Measurements from ENCODE around the gene APBA2. TPM values are rescaled to one million over a fixed set of nuclear protein-coding genes. Genes with fewer than 3 reads are reported as not detected.

The APBA2 gene
- total and polyA plus RNA-seq, 8 donors = 0.45 to 13.3 (median 2.0) TPM; not detected in 1

GRCh38 chr15:29003840-29004233 is 118.1 kb downstream of the APBA2 start:
- 27 to 64% (median 58%) methylated on average over 2 of the region's 2 CpGs for WGBS, 5 donors
- intact Hi-C loops (cut with DNase I; ENCODE audit: low total_unique reads) = no loop called here
- peaks cover 0 to 3% (median 0%) of the 10 kb centered on the region in 4 donors for H3K4me1 ChIP-seq
- H3K27ac ChIP-seq = no peak overlapping the region
- no peaks in the 10 kb centered on the region for H3K36me3 ChIP-seq
- no peaks in the 10 kb centered on the region for H3K27me3 ChIP-seq
- DNase-seq = no peak
- H3K9me3 ChIP-seq = peaks cover 0 to 6% (median 0%) of the 10 kb centered on the region in 4 donors
- TF ChIP-seq EP300 (IDR thresholded peaks at IDR 0.05) (no peak), POLR2AphosphoS5 (IDR thresholded peaks at IDR 0.05) (no peak), POLR2A (IDR thresholded peaks at IDR 0.05) (no peak), CTCF (IDR thresholded peaks at IDR 0.05) (no peak)
- no peak overlapping the region for H3K4me3 ChIP-seq

- 79 to 96% (median 93%) methylated on average over 1 of the region's 1 CpG for WGBS, 5 donors
- Histone ChIP-seq H3K27ac (no peak overlapping the region), H3K4me1 (peaks cover 0 to 10% (median 0%) of the 10 kb centered on the region in 4 donors), H3K27me3 (no peaks in the 10 kb centered on the region), H3K4me3 (no peak overlapping the region), H3K9me3 (peaks cover 0 to 6% (median 0%) of the 10 kb centered on the region in 4 donors), H3K36me3 (no peaks in the 10 kb centered on the region)
- TF ChIP-seq CTCF (IDR thresholded peaks at IDR 0.05) = no peak
- no peak for TF ChIP-seq EP300 (IDR thresholded peaks at IDR 0.05)
- no peak for TF ChIP-seq POLR2AphosphoS5 (IDR thresholded peaks at IDR 0.05)
- TF ChIP-seq POLR2A (IDR thresholded peaks at IDR 0.05) = no peak
- intact Hi-C loops (cut with DNase I; ENCODE audit: low total_unique reads) = no loop called here
- DNase-seq = no peak
These were observed 120.2 kb downstream of the APBA2 start for GRCh38 chr15:29005931-29006330.

- no peak overlapping the region for H3K27ac ChIP-seq
- no peaks in the 10 kb centered on the region for H3K27me3 ChIP-seq
- 50 to 73% (median 60%) methylated on average over 2 of the region's 2 CpGs for WGBS, 5 donors
- H3K4me3 ChIP-seq = no peak overlapping the region
- no peaks in the 10 kb centered on the region for H3K36me3 ChIP-seq
- intact Hi-C loops (cut with DNase I; ENCODE audit: low total_unique reads) = no loop called here
- H3K4me1 ChIP-seq = peaks cover 0 to 10% (median 0%) of the 10 kb centered on the region in 4 donors
- peaks cover 0 to 6% (median 0%) of the 10 kb centered on the region in 4 donors for H3K9me3 ChIP-seq
- no peak for DNase-seq
- TF ChIP-seq POLR2A (IDR thresholded peaks at IDR 0.05) = no peak
- TF ChIP-seq POLR2AphosphoS5 (IDR thresholded peaks at IDR 0.05) = no peak
- TF ChIP-seq CTCF (IDR thresholded peaks at IDR 0.05) = no peak
- no peak for TF ChIP-seq EP300 (IDR thresholded peaks at IDR 0.05)
These were observed 123.1 kb downstream of the APBA2 start for GRCh38 chr15:29008846-29009245.

- H3K27me3 ChIP-seq = no peaks in the 10 kb centered on the region
- TF ChIP-seq EP300 (IDR thresholded peaks at IDR 0.05) = no peak
- TF ChIP-seq CTCF (IDR thresholded peaks at IDR 0.05) = no peak
- no peak for TF ChIP-seq POLR2AphosphoS5 (IDR thresholded peaks at IDR 0.05)
- TF ChIP-seq POLR2A (IDR thresholded peaks at IDR 0.05) = no peak
- no peak overlapping the region for H3K4me3 ChIP-seq
- 80 to 88% (median 83%) methylated on average over 2 of the region's 2 CpGs for WGBS, 5 donors
- DNase-seq = no peak
- H3K36me3 ChIP-seq = no peaks in the 10 kb centered on the region
- H3K4me1 ChIP-seq = peaks cover 0 to 10% (median 0%) of the 10 kb centered on the region in 4 donors
- no peaks in the 10 kb centered on the region for H3K9me3 ChIP-seq
- H3K27ac ChIP-seq = no peak overlapping the region
- intact Hi-C loops (cut with DNase I; ENCODE audit: low total_unique reads) = no loop called here
These were observed 126.3 kb downstream of the APBA2 start for GRCh38 chr15:29012097-29012496.

Measured in stomach (tissue), 9 donors.